ENCODE measurements around the gene GALNT15.
A peak's percentile ranks its signal among the peaks of the same experiment; 100 is the strongest.

The GALNT15 gene

DNA sequence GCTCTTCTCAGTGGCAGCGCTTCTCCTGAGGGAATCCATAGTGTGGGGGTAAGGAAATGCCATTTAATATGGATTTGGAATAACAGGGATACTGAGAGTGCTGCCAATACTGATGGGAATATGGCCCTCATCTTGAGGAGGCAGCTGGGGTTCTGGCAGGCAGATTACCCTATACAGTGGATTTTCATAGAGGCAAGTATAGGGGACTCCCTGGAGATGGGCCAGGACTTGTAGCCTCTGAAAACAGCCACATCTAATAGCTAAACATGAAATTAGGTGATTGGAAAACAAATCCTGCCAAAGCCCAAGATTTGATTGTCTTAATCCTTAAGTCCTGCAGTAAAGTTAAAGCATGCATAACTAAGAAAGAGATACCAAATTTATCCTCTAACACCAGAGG, 59.3 kb downstream of the GALNT15 start:
- DNase-seq = no peak

DNA sequence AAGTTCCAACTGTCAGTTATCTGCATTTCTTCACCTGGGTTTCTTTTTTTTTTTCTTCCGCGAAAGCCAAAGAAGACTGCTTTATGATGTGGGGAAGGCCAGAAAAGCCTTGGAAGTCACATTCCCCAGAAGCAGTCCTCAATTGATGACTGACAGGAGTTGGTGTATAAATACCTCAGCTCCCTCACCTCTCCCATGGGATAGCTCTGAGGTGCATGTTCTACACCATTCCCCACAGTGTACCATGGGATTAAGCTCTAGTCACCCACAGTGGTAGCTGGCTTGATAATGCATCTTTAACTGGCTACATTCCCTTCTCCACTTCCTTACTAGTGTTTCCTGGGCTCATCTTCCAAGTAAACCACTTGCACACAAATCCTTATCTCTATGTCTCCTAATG, 59.8 kb downstream of the GALNT15 start:
- no peak for DNase-seq

GRCh38 chr3:16236030-16236639, 61.7 kb downstream of the GALNT15 start:
- DNase-seq = no peak

DNA sequence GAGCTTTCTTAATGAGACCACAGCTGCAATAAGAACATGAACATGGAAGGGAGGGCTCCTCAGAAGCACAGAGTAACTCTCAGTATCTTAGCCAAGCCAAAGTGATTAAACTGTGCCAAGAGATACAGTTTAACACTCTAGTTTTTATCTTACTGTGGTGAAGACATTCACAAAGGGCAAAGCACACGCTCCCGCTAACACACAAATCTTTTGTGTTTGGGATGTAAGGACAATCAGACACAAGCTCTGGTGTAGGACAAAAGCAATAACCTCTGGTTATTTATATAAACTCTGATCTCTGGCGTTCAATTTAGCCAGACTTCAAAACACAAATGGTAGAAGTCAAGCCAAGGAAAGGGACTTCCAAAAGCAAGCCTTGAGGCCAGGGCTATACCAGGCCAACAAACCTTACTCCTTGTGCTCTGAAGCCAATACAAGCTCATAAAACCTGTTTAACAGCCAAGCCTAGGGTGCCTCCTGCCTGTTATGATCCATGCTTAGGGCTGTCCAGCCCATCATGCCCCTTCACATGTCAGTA, 62.4 kb downstream of the GALNT15 start:
- DNase-seq = no peak

- DNase-seq = no peak
These were observed 64.7 kb downstream of the GALNT15 start for GRCh38 chr3:16239086-16239770.

- DNase-seq = no peak
These were observed 65.3 kb downstream of the GALNT15 start for GRCh38 chr3:16239780-16240179.

GRCh38 chr3:16240229-16241023, 65.9 kb downstream of the GALNT15 start:
- no peak for DNase-seq

- no peak for DNase-seq
These were observed 66.7 kb downstream of the GALNT15 start for GRCh38 chr3:16241225-16241624.

DNA sequence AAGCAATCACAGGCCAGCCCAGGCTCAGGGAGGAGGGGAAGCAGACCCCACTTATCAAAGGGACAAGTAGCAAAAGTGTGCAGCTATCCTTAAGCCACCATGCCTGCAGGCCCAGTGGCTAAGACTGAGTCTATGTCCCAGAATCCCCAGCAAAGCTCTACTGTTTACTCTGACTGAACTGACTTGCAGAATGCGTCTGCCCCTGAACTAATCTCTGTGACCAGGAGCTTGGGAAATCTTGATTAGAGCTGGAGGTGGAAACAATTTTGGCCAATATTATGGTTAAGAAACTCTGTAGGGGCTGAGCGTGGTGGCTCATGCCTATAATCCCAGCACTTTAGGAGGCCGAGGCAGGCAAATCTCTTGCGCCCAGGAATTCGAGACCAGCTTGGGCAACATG, 67.7 kb downstream of the GALNT15 start:
- no peak for DNase-seq

- no peak for DNase-seq
These were observed 69.4 kb downstream of the GALNT15 start for GRCh38 chr3:16243706-16244490.

- DNase-seq = no peak
These were observed 71.1 kb downstream of the GALNT15 start for GRCh38 chr3:16245609-16246008.

GRCh38 chr3:16247282-16248061, 73.0 kb downstream of the GALNT15 start:
- peak; percentile 63 for DNase-seq

- no peak for DNase-seq
These were observed 74.1 kb downstream of the GALNT15 start for GRCh38 chr3:16248556-16248955.

GRCh38 chr3:16249336-16249735, 74.9 kb downstream of the GALNT15 start:
- peak; percentile 7 for DNase-seq

DNA sequence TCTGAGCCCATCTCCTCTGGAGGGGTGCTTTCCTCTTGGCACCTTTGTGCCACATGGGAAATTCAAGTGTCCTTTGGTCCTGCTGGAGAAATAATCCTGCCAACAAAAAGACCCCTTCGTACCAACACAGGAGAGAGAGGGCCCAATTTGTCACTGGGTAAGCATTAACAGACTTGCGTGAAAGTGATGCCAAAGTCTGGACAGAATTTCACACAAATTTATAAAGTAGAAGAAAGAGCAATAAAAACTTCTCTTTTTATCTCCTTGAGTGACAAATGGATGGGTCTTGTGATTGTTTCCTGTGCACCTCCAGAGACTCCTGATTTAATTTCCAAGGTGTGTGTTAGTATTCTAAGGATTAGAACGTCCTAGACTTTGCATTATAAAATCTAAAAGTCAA, 75.4 kb downstream of the GALNT15 start:
- DNase-seq = no peak

- no peak for DNase-seq
These were observed 77.0 kb downstream of the GALNT15 start for GRCh38 chr3:16251316-16252085.

DNA sequence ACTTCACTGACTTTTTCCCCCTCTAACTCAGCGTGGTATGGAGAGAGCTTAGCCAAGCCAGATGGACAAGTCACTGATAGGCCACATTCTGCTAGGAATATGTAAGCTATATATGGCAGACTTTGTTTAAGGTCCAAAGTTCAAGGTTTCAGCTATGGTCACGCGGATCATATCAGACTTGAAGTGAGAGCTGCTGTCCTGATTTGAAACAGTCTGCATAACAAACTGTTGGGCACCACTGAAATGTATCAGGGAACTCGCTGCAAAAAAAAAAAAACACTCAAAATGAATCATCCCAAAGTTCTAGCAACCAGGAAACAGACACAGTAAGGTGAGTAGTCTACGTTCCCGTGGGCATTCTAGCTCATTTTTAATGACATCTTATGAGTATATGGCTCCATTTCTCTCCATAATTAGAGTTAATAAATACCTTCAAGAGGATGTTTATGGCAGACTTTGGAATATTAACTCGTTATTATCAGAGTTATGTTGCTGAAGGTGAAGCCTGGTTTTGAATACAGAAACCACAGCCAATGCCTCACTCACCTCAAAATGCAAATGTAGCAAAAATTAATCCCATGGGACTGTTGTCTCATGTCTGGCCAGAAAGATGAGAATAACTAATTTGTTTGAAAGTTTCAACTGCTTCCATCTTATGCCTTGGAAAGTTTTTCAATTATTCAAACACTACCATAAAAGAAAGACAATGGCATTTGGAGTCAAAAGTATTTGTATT, 77.9 kb downstream of the GALNT15 start:
- no peak for DNase-seq

GRCh38 chr3:16252988-16253387, 78.5 kb downstream of the GALNT15 start:
- no peak for DNase-seq

- DNase-seq = no peak
These were observed 79.1 kb downstream of the GALNT15 start for GRCh38 chr3:16253601-16254000.

DNA sequence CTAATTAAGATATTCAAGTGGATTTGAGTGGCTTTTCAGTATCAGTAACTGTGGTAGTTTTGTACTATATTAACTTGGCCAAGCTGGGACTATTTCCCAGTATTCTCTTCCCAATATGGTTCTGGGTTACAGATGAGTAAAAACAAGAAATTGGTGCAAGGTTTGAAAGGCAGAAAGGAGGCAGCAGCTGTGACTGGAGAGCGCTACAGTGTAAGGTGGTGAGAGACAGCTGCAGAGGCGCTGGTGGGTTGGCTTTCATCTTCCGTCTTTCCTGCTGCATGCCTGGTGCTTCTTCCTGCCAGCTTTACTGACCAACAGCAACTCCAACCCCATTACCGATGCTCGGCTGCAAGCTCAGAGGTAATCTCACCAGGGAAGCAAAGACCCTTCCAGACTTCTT, 80.4 kb downstream of the GALNT15 start:
- DNase-seq = no peak

DNA sequence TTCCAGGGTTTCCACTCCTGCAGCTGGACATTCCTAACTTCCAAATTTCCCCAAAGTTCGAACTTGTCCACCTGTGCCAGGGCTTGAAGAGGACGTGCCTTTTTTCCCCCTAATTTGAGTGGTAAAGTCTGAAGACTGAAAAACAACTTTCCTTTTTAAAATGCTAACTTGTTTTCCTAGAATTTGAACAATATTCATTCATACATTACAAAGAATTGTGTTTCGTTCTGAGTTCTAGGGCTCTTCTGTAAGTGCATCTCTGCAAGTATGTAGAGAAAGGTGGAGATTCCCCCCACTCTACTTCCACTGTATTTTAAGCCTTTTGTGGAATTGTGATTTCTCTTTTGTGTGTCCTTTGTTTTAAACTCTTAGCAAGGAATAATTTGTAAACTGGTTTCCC, 80.8 kb downstream of the GALNT15 start:
- no peak for DNase-seq
